GM19452 (cell line): Measurements from ENCODE around the gene ZBTB21.
"Not testable (repeated sequence)": the region's sequence is repeated elsewhere in the genome, so short reads cannot be mapped to it uniquely, and the experiment has no call there.

ENCODE experiments used
- ATAC-seq: cut with Tn5 transposase; IDR thresholded peaks from one replicate; pipeline ENCODE4 v1.9.1; 2021; ENCODE audit not compliant: unreplicated experiment

The ZBTB21 gene

GRCh38 chr21:41995577-41995976, 14.6 kb downstream of the ZBTB21 start:
- ATAC-seq, result no peak

- not testable (repeated sequence) for ATAC-seq
Observed at GRCh38 chr21:41994613-41995012, 15.5 kb downstream of the ZBTB21 start.

DNA sequence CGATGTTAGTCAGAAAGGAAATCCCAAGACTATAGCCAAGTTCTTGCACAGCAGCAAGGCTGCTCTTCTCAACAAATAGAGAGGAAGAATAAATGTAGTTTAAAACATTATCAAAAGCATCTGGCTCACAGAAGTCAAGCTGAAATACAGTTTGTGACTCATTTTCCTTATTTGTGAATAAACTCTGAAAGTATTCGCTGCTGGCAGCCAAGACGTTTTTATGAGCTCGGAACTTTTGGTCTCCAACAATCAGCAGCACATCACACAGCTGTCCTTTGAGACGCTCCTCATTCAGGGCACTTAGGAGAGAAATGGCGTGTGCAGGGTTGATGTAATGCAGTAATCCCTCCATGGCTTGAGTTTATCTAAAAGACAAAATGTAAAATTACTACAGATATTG, 16.4 kb downstream of the ZBTB21 start:
- ATAC-seq, result no peak

DNA sequence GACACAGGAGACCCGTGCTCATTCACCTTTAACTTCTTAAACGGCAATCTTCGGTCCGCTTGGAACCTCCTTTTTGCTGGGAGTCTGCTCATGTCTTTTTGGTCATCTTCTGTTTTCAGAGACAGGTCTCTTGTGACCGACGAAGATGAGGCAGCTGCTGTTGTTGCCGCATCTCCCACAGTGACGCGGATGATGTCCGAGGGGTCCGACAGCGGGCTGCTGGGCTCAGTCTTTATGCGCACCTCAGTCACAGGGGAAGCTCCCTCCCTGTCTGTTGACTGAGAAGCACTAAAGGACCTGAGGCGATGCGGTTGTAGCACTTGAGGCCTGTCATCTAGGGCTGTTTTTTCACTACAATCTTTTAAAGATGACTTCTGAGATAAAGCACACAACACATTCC, 17.6 kb downstream of the ZBTB21 start:
- ATAC-seq, result no peak

DNA sequence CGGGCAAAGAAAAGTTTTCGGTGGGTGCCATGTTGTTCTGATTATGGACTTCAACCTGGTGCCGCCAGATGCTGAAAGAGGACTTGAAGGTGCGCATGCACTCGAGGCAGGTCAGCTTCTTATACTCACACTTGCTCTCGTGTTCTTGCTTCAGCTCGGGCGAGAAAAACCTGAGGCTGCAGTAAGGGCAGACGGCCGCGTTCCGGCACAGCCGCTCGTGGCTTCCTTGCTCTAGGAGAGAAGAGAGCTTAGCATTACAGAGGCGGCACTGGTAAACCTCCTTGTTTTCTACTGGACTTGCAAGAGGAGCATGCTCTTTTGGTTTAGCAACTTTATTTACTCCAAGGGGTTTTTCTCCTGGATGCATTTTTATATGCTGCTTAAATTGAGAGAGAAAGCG, 18.5 kb downstream of the ZBTB21 start:
- no peak for ATAC-seq

- no peak for ATAC-seq
Observed at GRCh38 chr21:41989698-41990097, 20.5 kb downstream of the ZBTB21 start.

GRCh38 chr21:41987310-41987709, 22.9 kb downstream of the ZBTB21 start:
- no peak for ATAC-seq

GRCh38 chr21:41985662-41986416, 24.3 kb downstream of the ZBTB21 start:
- ATAC-seq, result no peak

DNA sequence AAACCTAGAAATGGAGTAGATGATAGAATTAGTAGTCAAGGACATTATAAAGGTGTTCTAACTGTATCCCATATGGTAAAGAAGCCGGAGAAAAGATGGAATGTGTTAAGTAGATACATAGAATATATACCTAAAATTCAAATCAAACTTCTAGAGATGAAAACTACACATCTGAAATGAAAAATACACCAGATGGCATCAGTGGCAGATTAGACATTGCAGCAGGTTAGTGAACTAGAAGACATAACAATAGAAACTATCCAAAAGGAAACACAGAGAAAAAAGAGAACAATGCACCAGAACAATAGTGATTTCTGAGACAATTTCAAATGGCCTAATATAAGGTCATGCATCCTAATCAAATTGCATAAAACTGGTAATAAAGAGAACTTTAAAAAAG, 26.9 kb downstream of the ZBTB21 start:
- no peak for ATAC-seq

GRCh38 chr21:41980561-41980960, 29.6 kb downstream of the ZBTB21 start:
- no peak for ATAC-seq

DNA sequence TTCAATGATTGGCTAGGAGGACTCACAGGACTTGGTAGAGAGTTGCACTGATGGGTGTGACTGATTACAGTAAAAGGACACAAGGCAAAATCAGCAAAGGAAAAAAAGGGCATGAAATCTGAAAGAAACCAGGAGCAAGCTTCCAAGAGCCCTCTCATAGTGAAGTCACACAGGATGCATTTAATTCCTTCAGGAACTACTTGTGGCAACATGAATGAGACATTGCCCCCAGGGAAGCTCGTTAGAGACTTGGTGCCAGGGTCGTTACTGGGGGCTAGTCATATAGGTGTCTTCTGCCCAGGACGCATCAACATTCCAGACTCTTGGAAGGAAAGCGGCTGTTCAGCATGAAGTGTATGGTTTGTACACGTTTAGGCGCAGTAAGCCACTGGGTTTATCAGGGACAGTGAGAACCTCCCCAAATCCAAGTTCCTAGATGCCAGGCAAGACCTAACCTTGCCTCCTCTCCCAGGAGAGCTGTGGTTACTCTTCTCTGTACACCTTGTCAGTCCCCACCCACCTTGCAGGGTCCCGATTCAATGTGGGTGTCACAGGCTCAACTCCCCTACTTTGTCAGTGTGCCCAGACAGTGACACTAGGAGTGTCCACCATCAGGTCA, 30.3 kb downstream of the ZBTB21 start:
- ATAC-seq, result no peak

- no peak for ATAC-seq
Observed at GRCh38 chr21:41979335-41979734, 30.8 kb downstream of the ZBTB21 start.

DNA sequence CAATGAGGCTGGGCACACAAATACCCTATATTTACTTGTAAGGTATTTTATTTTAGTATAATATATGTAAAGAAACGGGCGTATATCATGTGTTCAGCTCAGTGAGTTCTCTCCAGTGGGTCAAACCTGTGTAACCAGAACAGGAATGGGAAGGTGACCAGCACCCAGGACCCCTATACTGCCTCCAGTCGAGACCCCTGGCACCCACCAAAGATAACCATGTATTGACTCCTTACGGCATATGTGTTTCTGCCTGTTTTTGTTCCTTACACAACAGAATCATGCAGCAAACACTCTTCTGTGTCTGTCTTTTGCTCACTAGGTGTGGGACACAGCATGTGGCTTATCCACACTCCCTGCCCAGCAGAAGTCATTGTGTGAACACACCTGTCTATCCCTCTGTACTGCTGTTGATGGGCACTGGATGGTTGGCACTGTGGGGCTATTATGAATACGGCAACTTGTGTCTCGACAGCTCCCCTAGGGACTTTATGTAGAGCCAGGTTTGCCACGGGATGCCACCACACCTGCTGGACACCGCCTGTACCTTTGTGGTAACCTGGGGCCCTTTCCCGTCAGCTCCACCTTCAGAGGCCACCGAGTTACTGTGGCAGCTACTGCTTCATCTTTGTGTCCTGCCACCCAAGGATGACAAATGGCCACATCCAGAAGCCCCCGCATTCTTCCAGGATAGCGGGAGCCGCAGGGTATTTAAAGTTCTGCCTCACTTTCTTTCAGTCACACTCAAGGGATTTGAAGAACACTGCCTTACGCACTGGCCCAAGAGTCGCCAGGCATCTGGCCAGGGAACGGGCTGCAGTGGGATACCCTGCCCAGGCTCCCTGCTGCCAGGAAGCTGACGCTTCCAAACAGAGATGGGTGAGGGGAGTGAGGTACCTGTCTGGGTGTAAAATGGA, 32.9 kb downstream of the ZBTB21 start:
- ATAC-seq, result no peak

DNA sequence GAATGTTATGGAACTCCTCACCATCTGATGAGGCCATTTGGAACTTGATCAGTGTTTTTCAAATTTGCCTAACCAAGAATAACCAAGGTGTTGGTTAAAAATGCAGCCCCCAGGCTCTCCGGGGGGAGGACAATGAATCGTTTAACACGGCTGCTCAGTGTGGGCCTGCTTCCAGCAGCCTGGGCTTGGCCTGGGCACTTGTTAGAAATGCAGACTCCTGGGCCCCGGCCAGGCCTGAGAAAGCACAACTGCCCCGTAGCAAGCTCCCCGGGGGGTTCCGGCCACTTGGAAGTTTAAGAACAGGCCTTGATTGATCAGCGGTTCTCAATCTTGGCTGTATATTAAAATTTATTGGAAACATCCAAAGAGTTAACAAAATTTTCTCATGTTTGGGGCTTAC, 33.5 kb downstream of the ZBTB21 start:
- ATAC-seq, result no peak

- no peak for ATAC-seq
Observed at GRCh38 chr21:41975391-41976272, 34.5 kb downstream of the ZBTB21 start.

- no peak for ATAC-seq
Observed at GRCh38 chr21:41974752-41975053, 35.5 kb downstream of the ZBTB21 start.

- no peak for ATAC-seq
Observed at GRCh38 chr21:41973861-41974751, 36.1 kb downstream of the ZBTB21 start.

DNA sequence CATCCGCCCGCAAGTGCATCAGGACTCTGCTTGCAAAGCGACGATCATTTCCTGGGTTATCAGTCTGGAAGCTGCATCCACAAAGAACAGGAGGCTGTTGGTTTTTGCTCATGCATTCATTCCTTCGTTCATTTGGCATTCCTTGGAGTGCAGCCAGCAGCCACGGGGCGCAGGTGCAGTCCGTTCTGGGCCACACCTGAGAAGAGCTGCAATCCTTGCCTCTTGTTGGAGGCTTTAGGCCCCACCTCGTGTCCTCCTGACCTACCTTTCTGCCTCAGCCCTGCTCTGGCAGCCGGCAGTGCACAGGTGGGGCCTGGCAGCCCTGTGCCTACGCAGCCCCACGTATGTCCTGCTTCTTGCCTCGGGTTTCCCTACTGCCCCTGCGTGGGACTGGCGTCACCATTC, 36.7 kb downstream of the ZBTB21 start:
- no peak for ATAC-seq

- no peak for ATAC-seq
Observed at GRCh38 chr21:41972511-41973205, 37.5 kb downstream of the ZBTB21 start.
